Tongue (tissue), 2 donors: ENCODE data around the gene NCEH1. TPM values are rescaled to one million over a fixed set of nuclear protein-coding genes. Genes with fewer than 3 reads are reported as not detected.
A peak's percentile ranks its signal among the peaks of the same experiment; 100 is the strongest.
"Not testable (repeated sequence)": the region's sequence is repeated elsewhere in the genome, so short reads cannot be mapped to it uniquely, and the experiment has no call there.

Source experiments
- DNase-seq: peaks from one replicate; pipeline ENCODE4 v3.0.0-alpha.2; 2015
- total RNA-seq: library from RNA; depleted of rRNA; stranded (reverse); fragments of >200 nt; gene quantifications from one replicate; pipeline ENCODE4 v1.2.3, GENCODE V29; 2014

Gene NCEH1
- total RNA-seq, 1 donor from 2014 or later, result 4.7 TPM

DNA sequence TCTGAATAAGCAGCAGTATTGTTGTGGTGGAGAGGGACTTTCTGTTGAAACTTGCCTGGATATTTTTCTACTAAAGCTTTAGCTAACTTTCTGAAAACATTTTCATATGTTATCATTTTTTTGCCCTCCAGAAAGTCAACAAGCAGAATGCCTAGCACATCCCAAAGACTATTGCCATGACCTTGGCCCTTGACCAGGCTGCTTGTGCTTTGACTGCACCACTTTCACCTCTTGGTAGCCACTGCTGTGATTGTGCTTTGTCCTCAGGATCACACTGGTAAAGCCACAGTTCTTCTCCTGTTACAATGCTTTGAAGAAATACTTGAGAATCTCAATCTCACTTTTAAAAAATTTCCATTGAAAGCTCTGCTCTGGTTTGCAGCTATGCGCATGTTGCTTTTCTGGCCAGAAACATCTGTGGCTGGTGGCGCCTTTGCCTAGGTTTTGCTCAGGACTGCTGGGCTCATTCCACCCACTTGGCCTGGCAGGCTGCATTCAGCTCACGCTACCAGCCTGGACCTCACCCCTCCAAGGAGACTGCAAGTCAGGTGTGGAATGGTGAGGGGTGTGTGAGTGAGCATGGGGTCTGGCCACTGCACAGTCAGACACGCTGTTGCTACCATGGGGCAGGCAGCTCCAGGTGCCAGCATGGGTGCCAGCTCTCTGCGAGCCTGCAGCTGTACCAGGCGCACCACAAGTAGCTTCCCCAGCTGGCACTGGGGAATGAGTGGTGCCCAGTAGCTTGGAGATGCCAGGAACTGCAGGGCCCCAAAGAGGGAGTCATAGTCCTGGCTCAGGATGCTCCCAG lies 97.8 kb downstream of the NCEH1 start:
- DNase-seq, result no peak

DNA sequence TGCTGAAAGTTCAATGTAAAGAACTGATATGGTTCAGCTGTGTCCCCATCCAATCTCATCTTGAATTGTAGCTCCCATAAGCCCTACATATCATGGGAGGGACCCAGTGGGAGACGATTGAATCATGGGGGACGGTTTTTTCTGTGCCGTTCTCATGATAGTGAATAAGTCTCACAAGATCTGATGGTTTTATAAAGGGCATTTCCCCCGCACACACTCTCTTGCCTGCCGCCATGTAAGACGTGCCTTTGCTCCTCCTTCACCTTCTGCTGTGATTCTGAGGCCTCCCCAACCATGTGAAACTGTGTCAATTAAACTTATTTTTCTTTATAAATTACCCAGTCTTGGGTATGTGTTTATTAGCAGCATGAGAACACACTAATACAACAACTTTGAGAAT lies 101.1 kb downstream of the NCEH1 start:
- no peak for DNase-seq

DNA sequence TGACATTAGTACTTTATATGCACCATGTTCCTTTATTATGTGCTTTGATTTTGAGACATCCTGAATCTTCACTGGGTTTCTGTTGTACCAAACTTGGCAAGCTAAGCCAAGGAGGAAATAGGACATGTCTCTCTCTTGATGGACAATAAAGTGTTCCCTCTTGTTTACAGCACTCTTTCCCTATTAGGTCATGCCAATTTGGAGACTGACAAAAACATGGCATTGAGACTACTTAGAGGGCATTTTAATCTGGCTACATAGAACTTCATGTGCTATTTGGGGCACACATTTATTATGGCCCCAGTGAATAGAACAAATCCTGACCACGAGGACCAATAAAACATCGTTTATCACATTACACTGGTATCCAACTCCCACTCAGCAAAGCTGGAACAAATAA lies 102.3 kb downstream of the NCEH1 start:
- DNase-seq, result no peak

DNA sequence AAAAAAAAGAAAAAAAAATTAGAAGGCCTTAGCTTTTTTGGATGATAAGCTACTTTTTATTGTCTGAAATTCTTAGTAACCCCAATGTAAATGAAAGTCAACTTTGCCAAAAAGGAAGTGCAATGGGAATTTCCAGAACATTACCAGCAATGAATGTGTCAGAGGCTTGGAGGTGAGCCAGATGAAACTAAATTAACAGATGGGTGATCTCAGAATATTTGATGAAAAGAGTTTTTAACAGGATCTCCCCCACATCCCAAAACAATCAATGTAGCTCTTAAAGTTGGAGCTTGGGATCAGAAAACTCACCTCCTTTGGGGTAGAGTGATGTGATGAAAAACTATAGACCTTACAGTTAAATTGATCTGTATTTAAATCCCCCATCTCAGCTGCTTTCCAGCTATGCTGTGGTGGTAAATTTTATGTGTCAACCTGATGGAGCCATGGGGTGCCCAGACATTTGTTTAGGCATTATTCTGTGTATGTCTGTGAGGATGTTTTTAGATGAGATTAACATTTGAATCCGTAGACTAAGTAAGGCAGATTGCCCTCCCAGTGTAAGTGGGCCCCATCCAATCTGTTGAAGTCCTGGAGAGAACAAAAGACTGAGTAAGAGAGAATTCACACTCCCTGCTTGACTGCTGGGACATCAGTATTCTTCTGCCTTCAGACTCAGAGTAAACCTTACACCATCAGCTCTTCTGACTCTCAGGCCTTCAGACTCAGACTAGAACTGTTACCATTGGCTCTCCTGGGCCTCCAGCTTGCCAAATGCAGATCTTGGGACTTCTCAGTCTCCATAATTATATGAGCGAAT lies 103.4 kb downstream of the NCEH1 start:
- DNase-seq, result peak; percentile 47

DNA sequence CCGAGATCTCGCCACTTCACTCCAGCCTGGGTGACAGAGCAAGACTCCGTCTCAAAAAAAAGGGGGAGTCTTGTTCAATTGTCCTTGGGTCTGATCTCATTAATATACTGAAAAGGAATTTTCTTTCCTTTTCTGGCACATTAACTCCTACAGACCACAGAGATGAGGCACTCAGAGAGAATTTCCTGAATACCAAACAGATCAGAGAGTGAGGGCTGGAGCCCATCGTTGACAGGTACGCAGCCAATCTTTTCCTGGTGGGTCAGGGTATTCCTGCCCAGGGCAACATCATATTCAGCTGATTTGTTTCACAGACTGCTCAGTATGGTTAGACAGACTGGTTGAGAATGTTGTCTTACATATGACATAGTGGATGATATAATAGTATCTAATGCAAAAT lies 104.8 kb downstream of the NCEH1 start:
- no peak for DNase-seq

DNA sequence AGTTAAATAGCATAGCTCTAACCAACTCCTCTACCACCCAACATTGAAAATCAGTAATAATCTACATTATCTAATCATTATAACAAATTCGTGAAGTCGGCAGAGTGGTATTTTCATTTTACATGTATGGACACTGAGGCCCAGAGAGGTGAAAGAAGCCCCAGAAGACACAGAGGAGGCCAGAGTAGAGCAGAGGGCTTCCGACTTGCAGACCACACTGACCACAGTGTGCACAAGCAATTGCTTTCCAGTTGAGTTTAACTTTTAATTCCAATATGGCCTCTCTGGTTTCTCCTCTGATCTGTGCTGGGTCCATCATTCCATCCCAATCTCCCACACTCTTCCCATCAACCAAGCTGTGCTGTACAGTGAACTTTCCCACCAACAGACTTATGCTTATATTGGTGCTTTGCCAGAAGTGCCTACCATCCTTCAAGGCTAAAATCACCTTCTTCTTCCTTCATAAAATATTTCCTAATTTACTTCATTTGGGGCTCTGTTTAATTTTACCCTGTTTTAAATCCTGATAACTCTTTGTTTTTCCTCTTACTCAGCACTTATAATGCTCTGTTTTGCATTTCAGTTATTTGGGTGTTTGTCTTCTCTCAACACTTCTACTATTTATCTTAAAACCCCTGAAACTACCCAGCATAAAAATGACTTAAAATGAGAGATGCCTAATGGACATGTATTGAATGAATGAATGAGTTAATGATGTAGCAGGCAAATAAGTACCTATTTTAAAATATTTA lies 105.8 kb downstream of the NCEH1 start:
- no peak for DNase-seq

DNA sequence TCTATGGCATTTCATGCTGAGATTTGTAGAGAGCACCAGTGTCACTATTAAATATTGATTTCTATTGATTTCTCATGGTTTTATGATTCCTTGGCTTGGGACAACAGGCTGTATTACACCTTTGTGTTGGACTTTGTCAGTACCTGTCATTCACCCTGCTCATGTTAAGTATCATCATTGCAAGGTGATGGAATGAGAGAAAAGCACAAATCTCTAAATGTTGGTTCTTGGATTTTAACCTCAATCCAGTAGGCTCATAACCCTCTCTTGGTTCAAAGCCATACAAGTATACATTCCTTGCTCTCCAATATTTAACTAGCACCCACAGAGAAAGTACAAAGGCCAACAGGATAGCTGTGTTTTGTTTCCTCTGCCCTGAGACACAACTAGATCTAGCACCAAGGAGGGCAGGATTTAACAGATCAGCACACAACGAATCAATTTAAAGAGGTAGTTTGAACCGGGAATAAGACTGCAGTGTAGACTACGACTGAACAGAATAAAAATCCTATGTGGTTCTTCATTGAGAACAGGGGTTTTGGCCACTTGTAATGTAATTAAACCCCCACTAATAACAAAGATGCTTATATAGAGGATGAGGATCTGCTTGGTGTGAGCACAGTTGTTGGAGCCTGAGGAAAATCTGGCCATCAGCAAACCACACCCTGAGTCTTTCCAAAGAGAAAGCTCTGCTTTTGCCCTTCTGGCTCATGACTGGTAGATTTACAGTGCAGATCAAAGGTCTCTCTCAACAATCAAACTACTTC lies 109.6 kb downstream of the NCEH1 start:
- DNase-seq, result no peak

DNA sequence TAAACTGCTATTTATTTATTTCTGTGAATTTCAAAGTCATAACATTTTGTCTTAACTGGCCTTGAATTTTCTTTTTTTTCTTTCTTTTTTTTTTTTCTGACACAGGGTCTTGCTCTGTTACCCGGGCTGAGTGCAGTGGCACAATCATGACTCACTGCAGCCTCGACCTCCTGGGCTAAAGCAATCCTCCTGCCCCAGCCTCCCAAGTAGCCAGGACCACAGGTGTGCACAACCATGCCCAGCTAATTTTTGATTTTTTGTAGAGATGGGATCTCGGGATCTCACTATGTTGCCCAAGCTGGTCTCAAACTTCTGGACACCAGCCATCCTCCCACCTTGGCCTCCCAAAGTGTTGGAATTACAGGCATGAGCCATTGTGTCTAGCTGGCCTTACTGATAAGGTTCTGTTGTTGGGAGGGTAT lies 110.2 kb downstream of the NCEH1 start:
- DNase-seq, result no peak

DNA sequence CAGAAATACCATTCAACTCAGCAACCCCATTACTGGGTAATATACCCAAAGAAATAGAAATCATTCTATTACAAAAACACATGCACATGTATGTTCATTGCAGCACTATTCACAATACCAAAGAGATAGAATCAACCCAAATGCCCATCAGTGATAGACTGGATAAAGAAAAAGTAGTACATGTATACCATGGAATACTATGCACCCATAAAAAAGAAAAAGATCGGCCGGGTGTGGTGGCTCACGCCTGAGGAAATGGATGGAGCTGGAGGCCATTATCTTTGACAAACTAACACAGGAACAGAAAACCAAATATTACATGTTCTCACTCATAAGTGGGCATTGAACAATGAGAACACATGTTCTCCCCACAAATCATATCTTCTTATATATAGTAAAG lies 112.0 kb downstream of the NCEH1 start:
- DNase-seq, result no peak

DNA sequence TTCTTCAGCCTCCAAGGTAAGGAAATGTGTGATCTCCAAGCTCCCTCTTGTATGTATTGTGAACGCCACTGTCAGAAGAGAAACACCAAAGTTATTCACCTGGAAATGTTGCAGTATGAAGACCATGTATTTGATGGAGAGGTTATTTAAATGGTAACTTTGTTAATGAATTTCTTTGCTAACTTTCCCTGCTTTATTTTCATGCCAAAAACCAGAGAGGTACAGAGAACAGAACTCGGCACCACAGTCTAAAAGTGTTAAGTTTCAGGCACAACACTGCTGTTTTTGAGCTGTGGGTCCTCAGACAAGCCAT lies 114.5 kb downstream of the NCEH1 start:
- DNase-seq, result no peak

DNA sequence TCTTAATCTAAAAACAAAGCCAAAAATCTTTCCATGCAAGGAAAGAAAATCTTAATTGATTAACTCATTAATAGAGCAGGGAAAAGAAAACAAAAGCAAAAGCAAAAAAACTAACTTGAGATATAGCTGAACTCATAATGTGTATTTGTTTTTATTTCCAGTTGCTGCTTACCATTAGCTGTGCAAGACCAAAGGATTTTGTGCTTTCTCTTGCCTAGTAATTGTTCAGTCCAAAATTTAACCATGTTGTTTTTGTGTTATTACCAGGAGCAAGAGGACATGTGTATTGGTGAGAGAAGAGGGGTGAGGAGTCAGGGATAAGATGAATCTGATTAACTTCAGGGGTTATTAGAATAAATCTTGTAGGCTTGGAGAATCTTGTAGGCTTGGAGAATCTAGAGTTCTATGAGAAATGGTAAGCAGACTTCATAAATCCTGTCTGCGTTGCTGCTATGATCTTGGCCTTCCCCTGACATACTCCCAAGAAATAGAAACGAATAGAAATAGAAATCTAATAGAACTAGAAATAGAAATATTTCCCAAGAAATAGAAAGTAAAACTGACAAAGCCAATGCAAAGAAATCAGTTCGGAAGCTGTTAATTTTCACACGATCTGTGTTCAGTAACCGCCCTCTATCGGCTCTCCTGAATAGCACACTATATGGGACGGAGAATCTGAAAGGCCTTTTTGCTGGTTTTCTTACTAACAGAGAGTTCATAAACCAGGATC lies 115.0 kb downstream of the NCEH1 start:
- peak; percentile 55 for DNase-seq

DNA sequence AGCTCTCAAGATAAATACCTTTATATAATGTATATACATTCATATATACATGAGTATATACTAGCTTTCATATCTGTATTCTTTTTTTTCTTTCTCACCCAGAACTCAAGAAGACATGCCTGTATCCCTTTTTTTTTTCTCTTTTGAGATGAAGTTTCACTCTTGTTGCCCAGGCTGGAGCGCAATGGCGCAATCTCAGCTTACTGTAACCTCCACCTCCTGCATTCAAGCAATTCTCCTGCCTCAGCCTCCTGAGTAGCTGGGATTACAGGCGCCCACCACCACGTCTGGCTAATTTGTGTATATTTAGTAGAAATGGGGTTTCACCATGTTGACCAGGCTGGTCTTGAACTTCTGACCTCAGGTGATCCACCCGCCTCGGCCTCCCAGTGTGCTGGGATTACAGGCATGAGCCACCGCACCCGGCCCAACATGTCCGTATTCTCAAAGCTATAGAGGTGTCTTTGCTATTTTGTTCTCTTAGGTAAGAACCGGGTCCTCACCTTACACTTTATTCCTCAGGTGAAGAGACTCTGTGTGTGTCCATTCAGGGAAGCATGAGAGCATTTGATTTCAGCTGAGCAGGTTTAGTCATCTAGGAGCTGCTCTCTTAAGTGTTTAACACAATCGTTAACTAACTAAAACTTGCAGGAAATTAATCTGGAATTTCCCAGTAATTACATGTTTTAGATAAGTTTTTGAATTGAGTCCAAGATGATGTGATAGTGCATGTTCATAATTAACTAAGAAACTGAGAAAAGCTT lies 115.8 kb downstream of the NCEH1 start:
- DNase-seq, result not testable (repeated sequence)

DNA sequence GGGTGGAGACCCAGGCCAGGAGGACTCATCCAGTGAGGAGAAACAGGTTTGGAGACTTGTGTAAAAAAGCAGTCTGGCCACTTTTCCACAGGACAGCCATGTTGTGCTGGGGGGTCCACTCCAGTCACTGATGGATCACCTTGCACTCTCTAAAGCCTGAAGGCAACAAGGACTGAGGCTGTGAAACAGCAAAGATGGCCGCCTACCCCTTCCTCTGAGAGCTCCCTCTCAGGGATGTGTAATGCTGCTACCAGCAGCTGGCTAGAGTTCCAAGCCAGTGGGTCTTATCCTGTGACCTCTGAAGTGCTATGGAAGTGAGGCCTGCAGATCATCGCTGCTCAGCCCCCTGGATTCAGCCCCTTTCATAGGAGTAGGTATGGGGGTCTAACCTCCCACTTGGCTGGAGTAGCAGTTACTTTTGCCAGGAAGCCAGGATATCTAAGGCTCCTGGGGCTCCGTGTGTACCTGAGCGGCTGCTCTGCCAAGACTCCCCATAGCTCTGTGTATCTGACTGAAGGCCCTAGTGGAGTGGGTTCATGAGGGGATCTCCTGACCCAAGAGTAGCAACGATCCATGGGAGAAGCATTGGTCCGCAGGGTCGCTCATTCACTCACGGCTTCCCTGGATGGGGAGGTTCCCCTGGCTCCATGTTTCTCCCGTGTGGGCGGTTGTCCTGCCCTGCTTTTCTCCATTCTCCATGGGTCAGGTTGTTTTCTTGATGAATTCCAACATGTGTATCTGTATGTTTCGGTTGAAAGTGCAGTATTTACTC lies 117.8 kb downstream of the NCEH1 start:
- DNase-seq, result no peak

DNA sequence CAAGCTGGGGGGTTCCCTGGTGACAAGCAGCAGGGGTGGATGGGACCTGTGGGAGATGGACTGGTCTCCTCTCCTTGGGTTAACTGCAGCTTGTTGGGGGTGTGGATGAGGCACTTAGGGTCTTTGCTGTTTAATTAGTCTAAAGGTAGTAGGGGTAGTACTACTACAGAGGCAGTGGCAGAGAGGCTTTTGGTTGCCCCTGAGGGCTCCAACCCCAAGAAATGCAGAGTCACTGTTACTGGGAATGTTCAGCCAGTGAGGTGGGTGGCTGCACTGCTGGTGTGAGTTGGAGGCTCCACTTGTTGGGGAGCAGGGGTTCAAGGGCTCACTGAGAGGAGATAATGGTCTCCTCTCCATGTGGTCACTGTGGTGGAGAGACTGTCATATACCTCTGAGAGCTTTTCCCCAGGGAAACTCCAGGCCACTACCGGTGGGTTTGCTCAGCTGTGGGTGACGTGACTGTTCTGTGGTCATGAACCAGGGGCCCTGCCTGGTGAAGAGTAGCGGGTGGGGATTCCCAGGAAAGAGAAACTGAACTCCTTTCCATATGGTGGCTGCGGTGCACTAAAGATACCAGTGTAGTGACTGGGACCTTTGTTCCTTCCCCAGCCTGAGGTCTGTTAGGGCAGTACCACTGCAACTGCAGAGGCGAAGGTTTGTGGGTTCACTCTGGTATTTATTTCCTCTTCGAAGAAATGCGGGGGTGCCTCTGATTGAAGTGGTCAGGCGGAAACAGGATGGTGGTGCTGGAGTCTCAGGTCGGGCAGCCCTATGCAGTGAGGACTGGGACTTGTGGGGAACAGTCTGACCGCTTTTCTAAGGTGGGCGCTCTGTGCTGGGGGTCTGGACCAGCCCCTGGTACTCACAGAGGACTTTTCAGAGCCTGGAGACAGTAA lies 118.7 kb downstream of the NCEH1 start:
- no peak for DNase-seq

DNA sequence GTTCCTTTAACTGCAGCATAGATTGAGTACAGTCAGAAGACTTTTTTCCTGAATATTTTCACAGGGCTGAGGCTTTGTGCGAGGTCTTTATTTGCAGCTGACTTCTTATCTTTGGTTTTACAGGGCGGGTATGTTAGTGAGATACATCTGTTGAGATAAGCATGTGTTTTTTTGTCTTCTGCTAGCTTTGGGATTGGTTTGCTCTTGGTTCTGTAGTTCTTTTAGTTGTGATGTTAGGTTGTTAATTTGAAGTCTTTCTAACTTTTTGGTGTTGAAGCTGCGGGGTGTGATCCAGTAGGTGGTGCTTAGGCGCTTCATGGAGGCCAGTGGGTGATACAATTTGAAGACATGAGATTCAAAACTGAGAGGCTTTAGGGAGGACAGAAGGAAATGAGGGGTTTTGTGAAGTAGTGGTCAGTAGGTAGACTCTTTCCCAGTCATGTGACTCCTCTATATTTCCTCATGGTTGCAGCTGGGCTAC lies 119.7 kb downstream of the NCEH1 start:
- DNase-seq, result no peak

DNA sequence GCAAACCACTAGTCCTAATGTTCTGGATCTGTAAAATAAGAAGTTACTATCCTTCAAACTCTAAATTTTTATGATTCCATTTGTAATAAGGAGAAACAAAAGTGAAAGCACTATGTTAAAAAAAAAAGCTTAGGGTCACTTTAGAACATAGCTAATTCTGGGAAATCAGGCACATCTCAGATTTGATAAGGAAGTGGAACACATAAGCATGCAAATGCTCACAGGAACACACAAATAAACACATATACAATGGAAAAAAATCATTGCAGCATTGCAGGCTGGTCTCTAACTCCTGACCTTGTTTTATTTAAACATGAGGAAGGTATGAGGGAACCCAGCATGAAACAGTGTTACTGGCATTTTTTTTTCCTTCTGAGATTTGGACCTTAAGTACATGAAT lies 124.4 kb downstream of the NCEH1 start:
- no peak for DNase-seq

DNA sequence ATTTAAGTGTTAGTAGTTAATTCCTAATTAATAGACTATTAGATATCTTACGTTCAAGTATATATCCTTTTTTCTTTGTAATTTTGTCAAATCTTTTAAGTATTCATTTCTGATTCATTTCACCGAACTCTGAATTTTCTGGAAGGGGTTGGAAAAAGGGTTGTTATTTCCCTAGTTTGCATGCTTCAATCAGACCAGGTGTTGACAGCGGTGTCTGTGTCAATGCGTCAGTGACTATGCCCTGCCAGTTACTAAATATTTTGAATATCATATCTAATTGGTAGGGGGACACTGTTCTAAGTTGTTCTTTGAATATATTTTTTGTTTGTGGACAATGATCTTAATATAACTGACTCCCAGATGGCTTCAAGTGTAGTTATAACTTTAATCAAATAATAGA lies 124.9 kb downstream of the NCEH1 start:
- DNase-seq, result no peak

DNA sequence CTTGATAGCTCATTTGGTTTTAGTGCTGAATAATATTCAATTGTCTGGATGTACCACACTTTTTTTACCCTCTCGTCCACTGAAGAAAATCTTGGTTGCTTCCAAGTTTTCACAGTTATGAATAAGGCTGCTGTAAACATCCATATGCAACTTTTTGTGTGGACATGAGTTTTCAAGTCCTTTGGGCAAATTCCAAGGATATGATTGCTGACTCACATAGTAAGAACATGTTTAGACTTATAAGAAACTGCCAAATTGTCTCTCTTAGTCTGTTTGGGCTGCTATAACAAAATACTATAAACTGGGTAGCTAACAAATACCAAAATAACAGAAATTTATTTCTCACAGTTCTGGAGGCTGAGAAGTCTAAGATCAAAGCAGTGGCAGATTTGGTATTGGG lies 128.2 kb downstream of the NCEH1 start:
- DNase-seq, result no peak

DNA sequence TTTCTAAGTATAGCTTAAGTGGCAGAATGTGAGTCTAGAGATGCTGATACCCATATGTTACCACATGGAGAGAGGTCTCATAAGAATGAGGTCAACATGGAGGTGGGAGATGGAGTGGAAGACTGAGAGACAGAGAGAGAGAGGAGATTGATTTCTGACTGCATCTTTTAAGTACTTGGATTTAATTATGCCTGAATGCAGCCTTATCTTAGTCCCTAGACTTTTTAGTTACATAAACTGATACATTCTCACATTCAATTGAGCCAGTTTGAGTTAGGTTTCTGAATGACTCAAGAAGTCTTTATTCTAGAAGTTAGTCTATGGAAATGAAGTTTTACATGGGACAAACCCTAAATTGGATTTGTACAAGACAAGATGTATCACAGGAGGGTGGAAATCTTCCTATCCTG lies 129.1 kb downstream of the NCEH1 start:
- no peak for DNase-seq
